ELF-1 (cell line): Measurements from ENCODE around the gene SLC39A13.
A peak's percentile ranks its signal among the peaks of the same experiment; 100 is the strongest.

Source experiments
- DNase-seq: peaks from one replicate; pipeline ENCODE4 v3.0.0-alpha.2; 2016; ENCODE audit warnings: low read depth, low spot score

SLC39A13 gene

GRCh38 chr11:47407746-47408590 lies at the start of gene SLC39A13:
Gene SLC39A13, plus strand, starts transcription at chr11:47408590. Its CDS starts 1,505 bp downstream, at chr11:47410095.
- DNase-seq: peak; percentile 97

GRCh38 chr11:47358731-47359051 lies 49.7 kb upstream of the SLC39A13 start:
- DNase-seq: no peak

GRCh38 chr11:47359162-47359561 lies 49.2 kb upstream of the SLC39A13 start:
- DNase-seq: no peak

GRCh38 chr11:47359586-47359985 lies 48.8 kb upstream of the SLC39A13 start:
- DNase-seq: no peak

GRCh38 chr11:47360341-47360740 lies 48.0 kb upstream of the SLC39A13 start:
- DNase-seq: no peak

GRCh38 chr11:47361419-47361818 lies 47.0 kb upstream of the SLC39A13 start:
- no peak for DNase-seq

- no peak for DNase-seq
Measured at GRCh38 chr11:47366020-47366490, 42.3 kb upstream of the SLC39A13 start.

- DNase-seq: no peak
Measured at GRCh38 chr11:47369676-47370075, 38.7 kb upstream of the SLC39A13 start.

- no peak for DNase-seq
Measured at GRCh38 chr11:47372422-47372821, 36.0 kb upstream of the SLC39A13 start.

GRCh38 chr11:47373876-47374719 lies 34.3 kb upstream of the SLC39A13 start:
- DNase-seq: peak; percentile 86

- no peak for DNase-seq
Measured at GRCh38 chr11:47374720-47375019, 33.7 kb upstream of the SLC39A13 start.

GRCh38 chr11:47375020-47375419 lies 33.4 kb upstream of the SLC39A13 start:
- no peak for DNase-seq

- DNase-seq: no peak
Measured at GRCh38 chr11:47375546-47376085, 32.8 kb upstream of the SLC39A13 start.

- no peak for DNase-seq
Measured at GRCh38 chr11:47376107-47376524, 32.3 kb upstream of the SLC39A13 start.

- no peak for DNase-seq
Measured at GRCh38 chr11:47376525-47377371, 31.6 kb upstream of the SLC39A13 start.

- DNase-seq: no peak
Measured at GRCh38 chr11:47377571-47378009, 30.8 kb upstream of the SLC39A13 start.

- no peak for DNase-seq
Measured at GRCh38 chr11:47378010-47378835, 30.2 kb upstream of the SLC39A13 start, which contains the start of gene SPI1. Gene SPI1, minus strand, starts transcription at chr11:47378547. Its CDS starts 194 bp downstream, at chr11:47378353.

- DNase-seq: no peak
Measured at GRCh38 chr11:47378836-47379170, 29.6 kb upstream of the SLC39A13 start.

- no peak for DNase-seq
Measured at GRCh38 chr11:47379317-47379716, 29.1 kb upstream of the SLC39A13 start.

GRCh38 chr11:47380078-47380477 lies 28.3 kb upstream of the SLC39A13 start:
- no peak for DNase-seq

GRCh38 chr11:47383071-47383470 lies 25.3 kb upstream of the SLC39A13 start:
- DNase-seq: no peak
